Measurements from ENCODE around the gene ARHGAP42.
"Not testable (repeated sequence)": the region's sequence is repeated elsewhere in the genome, so short reads cannot be mapped to it uniquely, and the experiment has no call there.

ARHGAP42 gene

GRCh38 chr11:100687054-100687629 is at the start of gene ARHGAP42:
ARHGAP42 (plus strand) TSS chr11:100687288; CDS start chr11:100687679, 391 bp downstream.
- no peak for DNase-seq

GRCh38 chr11:100637706-100638105 is 49.4 kb upstream of the ARHGAP42 start:
- no peak for DNase-seq

GRCh38 chr11:100638648-100639047 is 48.4 kb upstream of the ARHGAP42 start:
- DNase-seq: no peak

GRCh38 chr11:100639140-100639539 is 47.9 kb upstream of the ARHGAP42 start:
- no peak for DNase-seq

GRCh38 chr11:100640071-100640470 is 47.0 kb upstream of the ARHGAP42 start:
- DNase-seq: no peak

- no peak for DNase-seq
Measured at GRCh38 chr11:100640646-100641045, 46.4 kb upstream of the ARHGAP42 start.

- no peak for DNase-seq
Measured at GRCh38 chr11:100641456-100641855, 45.6 kb upstream of the ARHGAP42 start.

GRCh38 chr11:100646545-100646944 is 40.5 kb upstream of the ARHGAP42 start:
- no peak for DNase-seq

- no peak for DNase-seq
Measured at GRCh38 chr11:100647861-100648260, 39.2 kb upstream of the ARHGAP42 start.

GRCh38 chr11:100663583-100663982 is 23.5 kb upstream of the ARHGAP42 start:
- DNase-seq: no peak

- DNase-seq: no peak
Measured at GRCh38 chr11:100663996-100664395, 23.1 kb upstream of the ARHGAP42 start.

GRCh38 chr11:100666816-100667215 is 20.3 kb upstream of the ARHGAP42 start:
- DNase-seq: not testable (repeated sequence)

- DNase-seq: no peak
Measured at GRCh38 chr11:100667449-100667848, 19.6 kb upstream of the ARHGAP42 start.

- DNase-seq: no peak
Measured at GRCh38 chr11:100670140-100670539, 16.9 kb upstream of the ARHGAP42 start.

- DNase-seq: no peak
Measured at GRCh38 chr11:100671471-100671870, 15.6 kb upstream of the ARHGAP42 start.

GRCh38 chr11:100672498-100673033 is 14.5 kb upstream of the ARHGAP42 start:
- no peak for DNase-seq

- DNase-seq: no peak
Measured at GRCh38 chr11:100673063-100673462, 14.0 kb upstream of the ARHGAP42 start.

GRCh38 chr11:100674212-100674611 is 12.9 kb upstream of the ARHGAP42 start:
- no peak for DNase-seq

GRCh38 chr11:100675115-100675650 is 11.9 kb upstream of the ARHGAP42 start:
- DNase-seq: no peak

- no peak for DNase-seq
Measured at GRCh38 chr11:100676901-100677300, 10.2 kb upstream of the ARHGAP42 start.

GRCh38 chr11:100677796-100678195 is 9.3 kb upstream of the ARHGAP42 start:
- no peak for DNase-seq

GRCh38 chr11:100680070-100680469 is 7.0 kb upstream of the ARHGAP42 start:
- DNase-seq: no peak

GRCh38 chr11:100681064-100681502 is 6.0 kb upstream of the ARHGAP42 start:
- DNase-seq: no peak

GRCh38 chr11:100682247-100682969 is 4.7 kb upstream of the ARHGAP42 start:
- DNase-seq: no peak

Data from activated effector memory CD4-positive, alpha-beta T cell treated with anti-CD3 and anti-CD28 coated beads, Interleukin-2, amount 50 U/mL, for 16 hours (primary cell).